HepG2 (cell line): ENCODE measurements around the gene TVP23A. TPM values are rescaled to one million over a fixed set of nuclear protein-coding genes. Genes with fewer than 3 reads are reported as not detected.

ENCODE experiments used
- CEBPB ChIP-seq: IDR thresholded peaks from 2 replicates; pipeline ENCODE4 v1.6.1; 2011; ENCODE audit warnings: low read depth, low read length, improper control_type of control experiment, borderline replicate concordance
- ETV5 ChIP-seq: IDR thresholded peaks from 2 replicates; pipeline ENCODE4 v1.6.1; 2018; ENCODE audit warnings: missing biosample characterization, missing genetic modification reagents, inconsistent platforms, borderline replicate concordance
- FOXO1 ChIP-seq: sonication (generic); formaldehyde crosslinking; IDR thresholded peaks from 2 replicates; pipeline ENCODE4 v1.4.0; 2020; ENCODE audit warnings: missing genetic modification reagents
- RFX3 ChIP-seq: IDR thresholded peaks from 2 replicates; pipeline ENCODE4 v1.6.1; 2016; ENCODE audit warnings: missing biosample characterization, missing genetic modification reagents
- STAG1 ChIP-seq: sonication (generic); formaldehyde crosslinking; IDR thresholded peaks from 2 replicates; pipeline ENCODE4 v1.4.0; 2020; ENCODE audit warnings: missing genetic modification reagents
- TARDBP ChIP-seq: sonication (generic); formaldehyde crosslinking; IDR thresholded peaks from 2 replicates; pipeline ENCODE4 v1.8.0; 2022; ENCODE audit warnings: mild to moderate bottlenecking, missing genetic modification reagents
- ZNF136 ChIP-seq: sonication (generic); formaldehyde crosslinking; IDR thresholded peaks from 2 replicates; pipeline ENCODE4 v1.8.1; 2022; ENCODE audit warnings: low read depth, mild to moderate bottlenecking, moderate library complexity, missing genetic modification reagents
- ZNF232 ChIP-seq: sonication (generic); formaldehyde crosslinking; IDR thresholded peaks from 2 replicates; pipeline ENCODE4 v1.4.0; 2020; ENCODE audit warnings: missing genetic modification reagents, borderline replicate concordance
- ZSCAN20 ChIP-seq: sonication (generic); formaldehyde crosslinking; IDR thresholded peaks from 2 replicates; pipeline ENCODE4 v1.4.0; 2020; ENCODE audit warnings: missing genetic modification reagents, mild to moderate bottlenecking, borderline replicate concordance
- ZSCAN30 ChIP-seq: sonication (generic); formaldehyde crosslinking; IDR thresholded peaks from 2 replicates; pipeline ENCODE4 v1.5.0; 2020; ENCODE audit warnings: mild to moderate bottlenecking, missing genetic modification reagents
- polyA plus RNA-seq, 8 experiments: library from polyadenylated mRNA; depleted of rRNA in 3 of 8; stranded (reverse) in 7 of 8; unstranded in 1 of 8; fragments of >200 nt; fragmentation: Illumina TruSeq in 4 of 8; extraction: Trizol in 4 of 8; gene quantifications; 2 replicates each; pipeline versions ENCODE4 v1.2.1 to v1.2.3, GENCODE V29; 2011 to 2016; ENCODE audit warnings: low read depth in 4 of 8, missing spikeins in 1 of 8, mixed read lengths in 1 of 8; ENCODE audit not compliant: insufficient read depth in 1 of 8
- total RNA-seq, 5 experiments: library from RNA; depleted of rRNA; stranded (reverse); fragments of >200 nt; fragmentation: Illumina TruSeq; extraction: Trizol; gene quantifications; 2 replicates each; pipeline ENCODE4 v1.2.3, GENCODE V29; 2016; ENCODE audit warnings: low read depth in 1 of 5
- TF ChIP-seq, protein P1 (sequence below): sonication (generic); formaldehyde crosslinking; IDR thresholded peaks from 2 replicates; pipeline ENCODE4 v1.4.0; 2020; ENCODE audit warnings: mild to moderate bottlenecking, missing genetic modification reagents, borderline replicate concordance
- TF ChIP-seq, protein P2 (sequence below): sonication (generic); formaldehyde crosslinking; IDR thresholded peaks from 2 replicates; pipeline ENCODE4 v1.4.0; 2020; ENCODE audit warnings: missing genetic modification reagents
- TF ChIP-seq, protein P3 (sequence below): sonication (generic); formaldehyde crosslinking; IDR thresholded peaks from 2 replicates; pipeline ENCODE4 v1.8.0; 2022; ENCODE audit warnings: mild to moderate bottlenecking, missing genetic modification reagents
- TF ChIP-seq, protein P4 (sequence below): sonication (generic); formaldehyde crosslinking; IDR thresholded peaks from 2 replicates; pipeline ENCODE4 v1.5.0; 2020; ENCODE audit warnings: missing genetic modification reagents, mild to moderate bottlenecking, borderline replicate concordance
- TF ChIP-seq, protein P5 (sequence below): sonication (generic); formaldehyde crosslinking; IDR thresholded peaks from one replicate; pipeline ENCODE4 v1.5.1; 2020; ENCODE audit warnings: mild to moderate bottlenecking, missing genetic modification reagents; ENCODE audit errors: not compliant biosample characterization

Gene TVP23A
- total and polyA plus RNA-seq, 2 of the 13 experiments (the other 11 are each of a cell fraction or from before 2014, with no cell fraction given) = not detected

DNA sequence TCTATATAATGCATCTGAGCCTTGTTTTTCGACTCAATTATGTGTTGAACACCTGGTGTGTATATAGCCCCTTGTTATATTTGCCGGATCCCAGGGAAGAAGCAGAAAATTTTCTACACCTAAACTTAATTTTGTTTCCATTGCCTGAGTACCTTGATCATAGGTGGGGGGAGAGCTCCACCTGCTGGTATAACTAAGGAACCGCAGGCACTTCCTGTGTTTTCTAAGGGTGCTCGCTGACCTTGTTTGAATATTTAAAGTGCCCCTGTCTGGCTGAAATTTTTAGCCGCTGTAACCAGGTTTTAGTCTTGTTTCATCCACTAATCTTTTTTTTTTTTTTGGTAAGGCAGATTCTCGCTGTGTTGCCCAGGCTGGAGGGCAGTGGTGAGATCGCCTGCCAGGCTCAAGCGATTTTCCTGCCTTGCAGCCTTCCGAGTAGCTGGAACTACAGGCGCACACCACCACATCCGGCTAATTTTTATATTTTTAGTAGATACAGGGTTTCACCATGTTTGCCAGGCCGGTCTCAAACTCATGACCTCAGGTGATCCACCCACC lies 81.4 kb downstream of the TVP23A start (continued):
- TF ChIP-seq, protein P1, sequence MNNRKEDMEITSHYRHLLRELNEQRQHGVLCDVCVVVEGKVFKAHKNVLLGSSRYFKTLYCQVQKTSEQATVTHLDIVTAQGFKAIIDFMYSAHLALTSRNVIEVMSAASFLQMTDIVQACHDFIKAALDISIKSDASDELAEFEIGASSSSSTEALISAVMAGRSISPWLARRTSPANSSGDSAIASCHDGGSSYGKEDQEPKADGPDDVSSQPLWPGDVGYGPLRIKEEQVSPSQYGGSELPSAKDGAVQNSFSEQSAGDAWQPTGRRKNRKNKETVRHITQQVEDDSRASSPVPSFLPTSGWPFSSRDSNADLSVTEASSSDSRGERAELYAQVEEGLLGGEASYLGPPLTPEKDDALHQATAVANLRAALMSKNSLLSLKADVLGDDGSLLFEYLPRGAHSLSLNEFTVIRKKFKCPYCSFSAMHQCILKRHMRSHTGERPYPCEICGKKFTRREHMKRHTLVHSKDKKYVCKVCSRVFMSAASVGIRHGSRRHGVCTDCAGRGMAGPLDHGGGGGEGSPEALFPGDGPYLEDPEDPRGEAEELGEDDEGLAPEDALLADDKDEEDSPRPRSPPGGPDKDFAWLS = no peak
- TF ChIP-seq FOXO1 (CRISPR knock-in tag) (0 out of 2 replicates have a peak, but pooled peaks have one; percentile 10), CEBPB (no peak), TARDBP (CRISPR knock-in tag) (no peak), RFX3 (CRISPR knock-in tag) (no peak), ZSCAN20 (CRISPR knock-in tag) (no peak), ETV5 (CRISPR knock-in tag) (peak; percentile 72; the same call in 1 of the 2 replicates), ZNF232 (CRISPR knock-in tag) (no peak), STAG1 (CRISPR knock-in tag) (peak; percentile 99), ZNF136 (CRISPR knock-in tag) (no peak), ZSCAN30 (no peak)
- TF ChIP-seq, protein P2, sequence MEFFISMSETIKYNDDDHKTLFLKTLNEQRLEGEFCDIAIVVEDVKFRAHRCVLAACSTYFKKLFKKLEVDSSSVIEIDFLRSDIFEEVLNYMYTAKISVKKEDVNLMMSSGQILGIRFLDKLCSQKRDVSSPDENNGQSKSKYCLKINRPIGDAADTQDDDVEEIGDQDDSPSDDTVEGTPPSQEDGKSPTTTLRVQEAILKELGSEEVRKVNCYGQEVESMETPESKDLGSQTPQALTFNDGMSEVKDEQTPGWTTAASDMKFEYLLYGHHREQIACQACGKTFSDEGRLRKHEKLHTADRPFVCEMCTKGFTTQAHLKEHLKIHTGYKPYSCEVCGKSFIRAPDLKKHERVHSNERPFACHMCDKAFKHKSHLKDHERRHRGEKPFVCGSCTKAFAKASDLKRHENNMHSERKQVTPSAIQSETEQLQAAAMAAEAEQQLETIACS (CRISPR knock-in tag) = no peak
- TF ChIP-seq, protein P3, sequence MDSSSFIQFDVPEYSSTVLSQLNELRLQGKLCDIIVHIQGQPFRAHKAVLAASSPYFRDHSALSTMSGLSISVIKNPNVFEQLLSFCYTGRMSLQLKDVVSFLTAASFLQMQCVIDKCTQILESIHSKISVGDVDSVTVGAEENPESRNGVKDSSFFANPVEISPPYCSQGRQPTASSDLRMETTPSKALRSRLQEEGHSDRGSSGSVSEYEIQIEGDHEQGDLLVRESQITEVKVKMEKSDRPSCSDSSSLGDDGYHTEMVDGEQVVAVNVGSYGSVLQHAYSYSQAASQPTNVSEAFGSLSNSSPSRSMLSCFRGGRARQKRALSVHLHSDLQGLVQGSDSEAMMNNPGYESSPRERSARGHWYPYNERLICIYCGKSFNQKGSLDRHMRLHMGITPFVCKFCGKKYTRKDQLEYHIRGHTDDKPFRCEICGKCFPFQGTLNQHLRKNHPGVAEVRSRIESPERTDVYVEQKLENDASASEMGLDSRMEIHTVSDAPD (CRISPR knock-in tag) = no peak
- TF ChIP-seq, protein P4, sequence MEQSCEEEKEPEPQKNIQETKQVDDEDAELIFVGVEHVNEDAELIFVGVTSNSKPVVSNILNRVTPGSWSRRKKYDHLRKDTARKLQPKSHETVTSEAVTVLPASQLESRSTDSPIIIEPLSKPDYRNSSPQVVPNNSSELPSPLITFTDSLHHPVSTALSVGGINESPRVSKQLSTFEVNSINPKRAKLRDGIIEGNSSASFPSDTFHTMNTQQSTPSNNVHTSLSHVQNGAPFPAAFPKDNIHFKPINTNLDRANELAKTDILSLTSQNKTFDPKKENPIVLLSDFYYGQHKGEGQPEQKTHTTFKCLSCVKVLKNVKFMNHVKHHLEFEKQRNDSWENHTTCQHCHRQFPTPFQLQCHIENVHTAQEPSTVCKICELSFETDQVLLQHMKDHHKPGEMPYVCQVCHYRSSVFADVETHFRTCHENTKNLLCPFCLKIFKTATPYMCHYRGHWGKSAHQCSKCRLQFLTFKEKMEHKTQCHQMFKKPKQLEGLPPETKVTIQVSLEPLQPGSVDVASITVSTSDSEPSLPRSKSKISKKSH = no peak
- TF ChIP-seq, protein P5, sequence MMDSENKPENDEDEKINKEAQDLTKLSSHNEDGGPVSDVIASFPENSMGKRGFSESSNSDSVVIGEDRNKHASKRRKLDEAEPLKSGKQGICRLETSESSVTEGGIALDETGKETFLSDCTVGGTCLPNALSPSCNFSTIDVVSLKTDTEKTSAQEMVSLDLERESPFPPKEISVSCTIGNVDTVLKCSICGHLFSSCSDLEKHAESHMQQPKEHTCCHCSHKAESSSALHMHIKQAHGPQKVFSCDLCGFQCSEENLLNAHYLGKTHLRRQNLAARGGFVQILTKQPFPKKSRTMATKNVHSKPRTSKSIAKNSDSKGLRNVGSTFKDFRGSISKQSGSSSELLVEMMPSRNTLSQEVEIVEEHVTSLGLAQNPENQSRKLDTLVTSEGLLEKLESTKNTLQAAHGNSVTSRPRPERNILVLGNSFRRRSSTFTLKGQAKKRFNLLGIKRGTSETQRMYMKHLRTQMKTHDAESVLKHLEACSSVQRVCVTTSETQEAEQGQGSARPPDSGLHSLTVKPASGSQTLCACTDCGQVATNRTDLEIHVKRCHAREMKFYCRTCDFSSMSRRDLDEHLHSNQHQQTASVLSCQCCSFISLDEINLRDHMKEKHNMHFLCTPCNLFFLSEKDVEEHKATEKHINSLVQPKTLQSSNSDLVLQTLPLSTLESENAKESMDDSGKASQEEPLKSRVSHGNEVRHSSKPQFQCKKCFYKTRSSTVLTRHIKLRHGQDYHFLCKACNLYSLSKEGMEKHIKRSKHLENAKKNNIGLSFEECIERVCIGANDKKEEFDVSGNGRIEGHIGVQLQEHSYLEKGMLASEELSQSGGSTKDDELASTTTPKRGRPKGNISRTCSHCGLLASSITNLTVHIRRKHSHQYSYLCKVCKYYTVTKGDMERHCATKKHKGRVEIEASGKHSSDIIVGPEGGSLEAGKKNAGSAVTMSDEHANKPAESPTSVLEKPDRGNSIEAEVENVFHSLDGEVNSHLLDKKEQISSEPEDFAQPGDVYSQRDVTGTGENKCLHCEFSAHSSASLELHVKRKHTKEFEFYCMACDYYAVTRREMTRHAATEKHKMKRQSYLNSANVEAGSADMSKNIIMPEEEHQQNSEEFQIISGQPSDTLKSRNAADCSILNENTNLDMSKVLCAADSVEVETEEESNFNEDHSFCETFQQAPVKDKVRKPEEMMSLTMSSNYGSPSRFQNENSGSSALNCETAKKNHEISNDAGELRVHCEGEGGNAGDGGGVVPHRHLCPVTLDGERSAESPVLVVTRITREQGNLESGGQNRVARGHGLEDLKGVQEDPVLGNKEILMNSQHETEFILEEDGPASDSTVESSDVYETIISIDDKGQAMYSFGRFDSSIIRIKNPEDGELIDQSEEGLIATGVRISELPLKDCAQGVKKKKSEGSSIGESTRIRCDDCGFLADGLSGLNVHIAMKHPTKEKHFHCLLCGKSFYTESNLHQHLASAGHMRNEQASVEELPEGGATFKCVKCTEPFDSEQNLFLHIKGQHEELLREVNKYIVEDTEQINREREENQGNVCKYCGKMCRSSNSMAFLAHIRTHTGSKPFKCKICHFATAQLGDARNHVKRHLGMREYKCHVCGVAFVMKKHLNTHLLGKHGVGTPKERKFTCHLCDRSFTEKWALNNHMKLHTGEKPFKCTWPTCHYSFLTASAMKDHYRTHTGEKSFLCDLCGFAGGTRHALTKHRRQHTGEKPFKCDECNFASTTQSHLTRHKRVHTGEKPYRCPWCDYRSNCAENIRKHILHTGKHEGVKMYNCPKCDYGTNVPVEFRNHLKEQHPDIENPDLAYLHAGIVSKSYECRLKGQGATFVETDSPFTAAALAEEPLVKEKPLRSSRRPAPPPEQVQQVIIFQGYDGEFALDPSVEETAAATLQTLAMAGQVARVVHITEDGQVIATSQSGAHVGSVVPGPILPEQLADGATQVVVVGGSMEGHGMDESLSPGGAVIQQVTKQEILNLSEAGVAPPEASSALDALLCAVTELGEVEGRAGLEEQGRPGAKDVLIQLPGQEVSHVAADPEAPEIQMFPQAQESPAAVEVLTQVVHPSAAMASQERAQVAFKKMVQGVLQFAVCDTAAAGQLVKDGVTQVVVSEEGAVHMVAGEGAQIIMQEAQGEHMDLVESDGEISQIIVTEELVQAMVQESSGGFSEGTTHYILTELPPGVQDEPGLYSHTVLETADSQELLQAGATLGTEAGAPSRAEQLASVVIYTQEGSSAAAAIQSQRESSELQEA = no peak
